ENCODE results near the gene USP40.
A peak's percentile ranks its signal among the peaks of the same experiment; 100 is the strongest.

USP40 gene

GRCh38 chr2:233556881-233557736 is 9.5 kb downstream of the USP40 start:
- DNase-seq (ENCODE audit: low read depth): no peak

GRCh38 chr2:233553366-233553765 is 13.2 kb downstream of the USP40 start:
- no peak for DNase-seq (ENCODE audit: low read depth)

- DNase-seq (ENCODE audit: low read depth): no peak
These were observed 15.1 kb downstream of the USP40 start for GRCh38 chr2:233551491-233551890.

- no peak for DNase-seq (ENCODE audit: low read depth)
These were observed 19.8 kb downstream of the USP40 start for GRCh38 chr2:233546774-233547173.

- no peak for DNase-seq (ENCODE audit: low read depth)
These were observed 20.5 kb downstream of the USP40 start for GRCh38 chr2:233546101-233546500.

GRCh38 chr2:233544200-233544610 is 22.4 kb downstream of the USP40 start:
- no peak for DNase-seq (ENCODE audit: low read depth)

- peak; percentile 85 for DNase-seq (ENCODE audit: low read depth)
These were observed 24.1 kb downstream of the USP40 start for GRCh38 chr2:233542507-233542906.

GRCh38 chr2:233538741-233539140 is 27.8 kb downstream of the USP40 start:
- no peak for DNase-seq (ENCODE audit: low read depth)

GRCh38 chr2:233535271-233535670 is 31.3 kb downstream of the USP40 start:
- DNase-seq (ENCODE audit: low read depth): no peak

- DNase-seq (ENCODE audit: low read depth): no peak
These were observed 33.6 kb downstream of the USP40 start for GRCh38 chr2:233532971-233533370.

- DNase-seq (ENCODE audit: low read depth): no peak
These were observed 34.6 kb downstream of the USP40 start for GRCh38 chr2:233531955-233532354.

- DNase-seq (ENCODE audit: low read depth): no peak
These were observed 36.2 kb downstream of the USP40 start for GRCh38 chr2:233530381-233530780.

GRCh38 chr2:233528182-233528581 is 38.4 kb downstream of the USP40 start:
- DNase-seq (ENCODE audit: low read depth): no peak

GRCh38 chr2:233525791-233526190 is 40.8 kb downstream of the USP40 start:
- DNase-seq (ENCODE audit: low read depth): no peak

- no peak for DNase-seq (ENCODE audit: low read depth)
These were observed 46.6 kb downstream of the USP40 start for GRCh38 chr2:233519787-233520611.

- DNase-seq (ENCODE audit: low read depth): no peak
These were observed 52.5 kb downstream of the USP40 start for GRCh38 chr2:233513953-233514655.

GRCh38 chr2:233503947-233504637 is 62.5 kb downstream of the USP40 start:
- no peak for DNase-seq (ENCODE audit: low read depth)

GRCh38 chr2:233503481-233503880 is 63.1 kb downstream of the USP40 start:
- DNase-seq (ENCODE audit: low read depth): no peak

- no peak for DNase-seq (ENCODE audit: low read depth)
These were observed 65.1 kb downstream of the USP40 start for GRCh38 chr2:233501198-233502076.

- no peak for DNase-seq (ENCODE audit: low read depth)
These were observed 66.7 kb downstream of the USP40 start for GRCh38 chr2:233499928-233500327.

- DNase-seq (ENCODE audit: low read depth): no peak
These were observed 68.5 kb downstream of the USP40 start for GRCh38 chr2:233498126-233498525.
